ENCODE results near the gene EPHA10. TPM values are rescaled to one million over a fixed set of nuclear protein-coding genes. Genes with fewer than 3 reads are reported as not detected.

EPHA10 gene
- total and polyA plus RNA-seq, 4 donors: under 0.01 to 0.09 (median 0.03) TPM; not detected in 1

GRCh38 chr1:37708471-37708870, 56.4 kb downstream of the EPHA10 start (continued):
- no peak for TF ChIP-seq ZBTB33 (IDR thresholded peaks at IDR 0.05)
- TF ChIP-seq EGR1 (IDR thresholded peaks at IDR 0.05; ENCODE audit: low read depth in 2 of 2): no peak
- TF ChIP-seq GABPA (IDR thresholded peaks at IDR 0.05 in 1 of 2, conservative IDR thresholded peaks at IDR 0.05 in 1 of 2): no peak
- TF ChIP-seq CTCF (IDR thresholded peaks at IDR 0.05; ENCODE audit: low read depth, low read length, missing input control): no peak

GRCh38 chr1:37705399-37705798, 59.5 kb downstream of the EPHA10 start:
- no peak overlapping the region for H3K4me3 ChIP-seq (ENCODE audit: low read depth in 1 of 3, low read length in 3 of 3)
- 90% methylated on average over 8 of the region's 8 CpGs for WGBS
- H3K9me3 ChIP-seq (ENCODE audit: control insufficient read depth in 4 of 4, low read length in 3 of 4): no peaks in the 10 kb centered on the region
- H3K4me1 ChIP-seq (ENCODE audit: control insufficient read depth in 4 of 4, insufficient read depth in 4 of 4, low read length in 3 of 4): no peaks in the 10 kb centered on the region
- no peaks in the 10 kb centered on the region for H3K27me3 ChIP-seq (ENCODE audit: control insufficient read depth in 4 of 4, insufficient read depth in 4 of 4, low read length in 3 of 4)
- TF ChIP-seq CTCF (IDR thresholded peaks at IDR 0.05; ENCODE audit: low read depth, low read length, missing input control) (no peak), FOXA1 (IDR thresholded peaks at IDR 0.05) (no peak), ZBTB33 (IDR thresholded peaks at IDR 0.05) (no peak), EGR1 (IDR thresholded peaks at IDR 0.05; ENCODE audit: low read depth in 2 of 2) (no peak), REST (IDR thresholded peaks at IDR 0.05) (no peak), SP1 (IDR thresholded peaks at IDR 0.05) (no peak), RXRA (IDR thresholded peaks at IDR 0.05) (no peak), NR2F2 (IDR thresholded peaks at IDR 0.05) (no peak), YY1 (IDR thresholded peaks at IDR 0.05) (no peak), HNF4A (conservative IDR thresholded peaks at IDR 0.05) (no peak), TAF1 (conservative IDR thresholded peaks at IDR 0.05) (no peak), FOXA2 (IDR thresholded peaks at IDR 0.05) (no peak)
- no peak overlapping the region for H3K9ac ChIP-seq (ENCODE audit: low read depth in 1 of 2, low read length in 2 of 2)
- H3K36me3 ChIP-seq (ENCODE audit: control insufficient read depth in 4 of 4, insufficient read depth in 3 of 4, low read depth in 1 of 4, low read length in 3 of 4): peaks cover 0 to 3% (median 1%) of the 10 kb centered on the region in 4 donors
- H3K27ac ChIP-seq (ENCODE audit: low read depth in 1 of 2, low read length in 2 of 2): no peak overlapping the region
- DNase-seq (ENCODE audit: low spot score): no peak

All from liver (tissue), 9 donors.